GM12878 (cell line): ENCODE measurements around the gene SHISA9. TPM values are rescaled to one million over a fixed set of nuclear protein-coding genes. Genes with fewer than 3 reads are reported as not detected.

ENCODE experiments used
- ATAC-seq: fragments of 200-7000 bp; cut with Tn5 transposase; 3 replicates; pipeline ENCODE4 v1.9.1; 2020; ENCODE audit warnings: mild to moderate bottlenecking, moderate library complexity
- BruUV-seq: library from RNA; stranded (reverse); fragments of 400-500 nt; replicated peaks from 2 replicates; lab custom pipeline; 2021; lab: Mats Ljungman, UMichigan
- CTCF ChIA-PET: fragments of 300-600 bp; sonication (Branson Sonifier 250); formaldehyde crosslinking; extraction: SDS; loops from one replicate; lab custom pipeline; 2021; ENCODE audit warnings: inconsistent platforms; lab: Yijun Ruan, JAX
- POLR2A ChIA-PET: fragments of 350-600 bp; formaldehyde crosslinking; extraction: SDS; loops from one replicate; lab custom pipeline; 2021; ENCODE audit warnings: inconsistent platforms; lab: Charles Lee
- RAD21 ChIA-PET: fragments of 300-600 bp; sonication (Branson Sonifier 250); formaldehyde crosslinking; loops from one replicate; lab custom pipeline; 2023; ENCODE audit warnings: antibody characterized with exemption; ENCODE audit not compliant: unreplicated experiment; lab: Charles Lee
- SMC1A ChIA-PET: fragments of 300-600 bp; sonication (Branson Sonifier 250); formaldehyde crosslinking; loops from one replicate; lab custom pipeline; 2023; ENCODE audit not compliant: unreplicated experiment, uncharacterized antibody; lab: Charles Lee
- DNase-seq: peaks from one replicate; pipeline ENCODE4 v3.0.0-alpha.2; 2011; ENCODE audit warnings: low read depth, low spot score
- FAIRE-seq: peaks from 3 replicates; lab custom pipeline; 2011; peaks lifted over from hg19 to GRCh38; lab: Jason Lieb, UNC
- H2AFZ ChIP-seq: 2 replicates; pipeline ENCODE4 v1.6.0; 2011; ENCODE audit warnings: low read depth, low read length, control low read depth; ENCODE audit not compliant: control insufficient read depth
- H3K27ac ChIP-seq: 2 replicates; pipeline ENCODE4 v1.5.1; 2011; ENCODE audit warnings: control low read depth; ENCODE audit not compliant: control insufficient read depth, insufficient read depth
- H3K27me3 ChIP-seq, 2 experiments: replicated peaks in 1 of 2; 2 replicates each; pipeline versions ENCODE4 v1.6.0 to v1.6.1; 2011; ENCODE audit warnings: low read length in 1 of 2; ENCODE audit not compliant: control insufficient read depth in 2 of 2, insufficient read depth in 2 of 2
- H3K36me3 ChIP-seq, 2 experiments: 2 replicates each; pipeline ENCODE4 v1.5.1; 2011; ENCODE audit warnings: low read length in 1 of 2; ENCODE audit not compliant: control insufficient read depth in 2 of 2, insufficient read depth in 2 of 2
- H3K4me1 ChIP-seq: 2 replicates; pipeline ENCODE4 v1.6.1; 2011; ENCODE audit warnings: mild to moderate bottlenecking, low read length, moderate library complexity, mixed read lengths; ENCODE audit not compliant: control insufficient read depth, insufficient read depth
- H3K4me2 ChIP-seq: 2 replicates; pipeline ENCODE4 v1.6.0; 2011; ENCODE audit warnings: control low read depth; ENCODE audit not compliant: control insufficient read depth, insufficient read depth
- H3K4me3 ChIP-seq: fragments of 200-600 bp; sonication (generic); 2 replicates; pipeline ENCODE4 v1.5.1; 2016
- H3K79me2 ChIP-seq: 2 replicates; pipeline ENCODE4 v1.6.0; 2011; ENCODE audit warnings: low read length; ENCODE audit not compliant: control insufficient read depth, insufficient read depth
- H3K9ac ChIP-seq: 2 replicates; pipeline ENCODE4 v1.8.0; 2011; ENCODE audit warnings: low read length, control low read depth, mixed read lengths; ENCODE audit not compliant: control insufficient read depth, insufficient read depth
- H3K9me3 ChIP-seq: replicated peaks from 3 replicates; pipeline ENCODE4 v1.5.1; 2011; ENCODE audit warnings: mild to moderate bottlenecking, low read length; ENCODE audit not compliant: control insufficient read depth, insufficient read depth
- H4K20me1 ChIP-seq: 2 replicates; pipeline ENCODE4 v1.6.0; 2011; ENCODE audit not compliant: control insufficient read depth, insufficient read depth
- CREM ChIP-seq: IDR thresholded peaks from 2 replicates; pipeline ENCODE4 v1.6.1; 2014; ENCODE audit warnings: antibody characterized with exemption, low read depth
- FOXM1 ChIP-seq: IDR thresholded peaks from 2 replicates; pipeline ENCODE4 v1.6.1; 2012; ENCODE audit warnings: low read depth, mild to moderate bottlenecking, inconsistent platforms, low read length, moderate library complexity
- IKZF1 ChIP-seq: fragments of 450-650 bp; conservative IDR thresholded peaks from 2 replicates; pipeline ENCODE4 v1.6.1; 2017; ENCODE audit warnings: antibody characterized with exemption, mild to moderate bottlenecking
- JUND ChIP-seq: IDR thresholded peaks from 2 replicates; pipeline ENCODE4 v1.6.1; 2012; ENCODE audit warnings: low read depth, mild to moderate bottlenecking, low read length, improper control_type of control experiment, moderate library complexity
- NFXL1 ChIP-seq: fragments of 450-650 bp; IDR thresholded peaks from 2 replicates; pipeline ENCODE4 v1.6.1; 2017; ENCODE audit warnings: antibody characterized with exemption, mild to moderate bottlenecking, borderline replicate concordance
- NFYA ChIP-seq: IDR thresholded peaks from 2 replicates; pipeline ENCODE4 v1.6.1; 2011; ENCODE audit warnings: low read depth, mild to moderate bottlenecking, low read length, improper control_type of control experiment, borderline replicate concordance
- SPI1 ChIP-seq: IDR thresholded peaks from 2 replicates; pipeline ENCODE4 v1.6.1; 2011; ENCODE audit warnings: low read depth, mild to moderate bottlenecking, low read length, moderate library complexity, borderline replicate concordance; ENCODE audit not compliant: insufficient read depth
- SRF ChIP-seq, 2 experiments: IDR thresholded peaks; 2 replicates each; pipeline ENCODE4 v1.6.1; 2011; ENCODE audit warnings: low read depth in 2 of 2, low read length in 2 of 2, mild to moderate bottlenecking in 1 of 2, moderate library complexity in 1 of 2
- ZBTB40 ChIP-seq: fragments of 450-650 bp; IDR thresholded peaks from 2 replicates; pipeline ENCODE4 v1.6.1; 2016; ENCODE audit warnings: mild to moderate bottlenecking, moderate library complexity, borderline replicate concordance
- ZSCAN29 ChIP-seq: fragments of 450-650 bp; IDR thresholded peaks from 2 replicates; pipeline ENCODE4 v1.6.1; 2017; ENCODE audit warnings: mild to moderate bottlenecking, moderate library complexity
- WGBS: methylation state at CpG from one replicate; pipeline ENCODE4 v1.1.6; 2016; ENCODE audit warnings: low lambda C conversion rate; ENCODE audit not compliant: insufficient replicate concordance, insufficient coverage; ENCODE audit errors: missing lambda C conversion rate; 5-methylcytosine and 5-hydroxymethylcytosine counted together
- in situ Hi-C: fragments of 300-500 bp; cut with MboI; formaldehyde crosslinking; loops from 9 replicates; pipeline ENCODE4 v1.14.3; 2018; ENCODE audit warnings: mixed read lengths
- intact Hi-C: fragments of 100-400 bp; cut with micrococcal nuclease; formaldehyde crosslinking; loops from one replicate; pipeline ENCODE4 v1.14.2; 2022; ENCODE audit not compliant: unreplicated experiment
- polyA plus RNA-seq, 11 experiments: library from polyadenylated mRNA; depleted of rRNA in 4 of 11; unstranded in 6 of 11; stranded (reverse) in 5 of 11; fragments of >200 nt; fragmentation: Nextera tagmentation in 4 of 11; fragmentation: Illumina TruSeq in 1 of 11; extraction: Ambion mirVana in 4 of 11; extraction: Trizol in 1 of 11; gene quantifications; 1 replicate in 1 of 11; 2 replicates in 10 of 11; pipeline versions ENCODE4 v1.2.1 to v1.2.3, GENCODE V29; 2011 to 2016; ENCODE audit warnings: inconsistent platforms in 2 of 11, missing spikeins in 2 of 11, low read depth in 1 of 11
- total RNA-seq, 4 experiments: library from RNA; depleted of rRNA in 3 of 4; stranded (reverse); fragments of >200 nt in 3 of 4; fragmentation: Illumina TruSeq in 1 of 4; extraction: Trizol in 1 of 4; gene quantifications; 2 replicates each; pipeline versions ENCODE4 v1.2.1 to v1.2.3, GENCODE V29; 2013 to 2021

The SHISA9 gene
- total and polyA plus RNA-seq, 10 of the 15 experiments (the other 5 are each of a cell fraction or from before 2014, with no cell fraction given), result 0.03 to 25.5 (median 0.07) TPM

- in situ Hi-C loops, result no loop called here
- H3K9me3 ChIP-seq, result no peaks in the 10 kb centered on the region
- no TSS peak for BruUV-seq
- RAD21 ChIA-PET, result interaction anchor here (0.9 to 3.8 kb wide), 10 partner anchors 11 to 343 kb away, joined by 3 to 27 read pairs (median 4); no protein-coding TSS in a partner anchor
- no peak for DNase-seq
- CTCF ChIA-PET, result interaction anchor here (1.1 to 2.5 kb wide), 2 partner anchors 10 to 341 kb away, joined by 4 to 13 read pairs; no protein-coding TSS in a partner anchor
- H3K9ac ChIP-seq, result no peak overlapping the region
- POLR2A ChIA-PET, result interaction anchor here (0.6 to 1.7 kb wide), 6 partner anchors 9 to 16 kb away, joined by 3 to 5 read pairs (median 3); no protein-coding TSS in a partner anchor
- H4K20me1 ChIP-seq, result no peaks in the 10 kb centered on the region
- intact Hi-C loops, result no loop called here
- H3K4me2 ChIP-seq, result no peak overlapping the region
- 36% methylated on average over 2 of the region's 2 CpGs for WGBS
- no peaks in the 10 kb centered on the region for H3K27me3 ChIP-seq
- no peak for TF ChIP-seq JUND
- no peak for TF ChIP-seq FOXM1
- TF ChIP-seq SPI1, result no peak
- no peak for ATAC-seq
- H2AFZ ChIP-seq, result no peak overlapping the region
- H3K4me3 ChIP-seq, result no peak overlapping the region
- no peak overlapping the region for H3K27ac ChIP-seq
- SMC1A ChIA-PET, result interaction anchor here (0.7 to 4.2 kb wide), 14 partner anchors 8 to 555 kb away, joined by 3 to 33 read pairs (median 5); no protein-coding TSS in a partner anchor
- no peaks in the 10 kb centered on the region for H3K36me3 ChIP-seq
- H3K4me1 ChIP-seq, result no peaks in the 10 kb centered on the region
- H3K79me2 ChIP-seq, result no peaks in the 10 kb centered on the region
- no peak for FAIRE-seq
Observed at GRCh38 chr16:13095061-13095460, 193.7 kb downstream of the SHISA9 start.

GRCh38 chr16:13098536-13098935 lies 197.1 kb downstream of the SHISA9 start:
- H3K4me1 ChIP-seq, result no peaks in the 10 kb centered on the region
- H3K27me3 ChIP-seq, result no peaks in the 10 kb centered on the region
- H3K4me3 ChIP-seq, result no peak overlapping the region
- DNase-seq, result no peak
- peak; percentile 54 for ATAC-seq
- ChIA-PET RAD21 (interaction anchor here (1.1 to 4.6 kb wide), 2 partner anchors 20 to 43 kb away, joined by 3 to 26 read pairs; no protein-coding TSS in a partner anchor), SMC1A (interaction anchor here (0.6 to 3.4 kb wide), 8 partner anchors 9 to 355 kb away, joined by 3 to 21 read pairs (median 6); no protein-coding TSS in a partner anchor), CTCF (interaction anchor here (1.1 to 1.3 kb wide), 2 partner anchors 13 to 42 kb away, joined by 3 to 4 read pairs; no protein-coding TSS in a partner anchor), POLR2A (interaction anchor here (1.3 kb wide), 1 partner anchor 37 kb away, joined by 4 read pairs; no protein-coding TSS in a partner anchor)
- H3K36me3 ChIP-seq, result no peaks in the 10 kb centered on the region
- H3K27ac ChIP-seq, result no peak overlapping the region
- no peaks in the 10 kb centered on the region for H3K9me3 ChIP-seq
- no peak overlapping the region for H2AFZ ChIP-seq
- TF ChIP-seq SRF (IDR thresholded peaks at IDR 0.05; ENCODE audit: low read depth in 2 of 2, low read length in 2 of 2), result no peak
- TF ChIP-seq ZSCAN29, result no peak
- no peak for TF ChIP-seq IKZF1
- no peak for TF ChIP-seq CREM
- no peak for TF ChIP-seq NFXL1
- no peak for TF ChIP-seq ZBTB40
- no peak for TF ChIP-seq FOXM1
- no peak for TF ChIP-seq NFYA
- H3K79me2 ChIP-seq, result no peaks in the 10 kb centered on the region
- H4K20me1 ChIP-seq, result no peaks in the 10 kb centered on the region
- intact Hi-C loops (no loop called here), in situ Hi-C loops (no loop called here)
- WGBS, result 4% methylated on average over 2 of the region's 2 CpGs
- no TSS peak for BruUV-seq
- no peak overlapping the region for H3K9ac ChIP-seq
- H3K4me2 ChIP-seq, result no peak overlapping the region
- FAIRE-seq, result no peak
